Hypothalamus (tissue), 51 donors: ENCODE measurements around the gene IRF4.
A peak's percentile ranks its signal among the peaks of the same experiment; 100 is the strongest.

Source experiments
- DNase-seq, 51 donors: peaks; one replicate each; lab custom pipeline; 2025; lab: John Stamatoyannopoulos, UW

Gene IRF4

GRCh38 chr6:453152-453551 is 61.6 kb downstream of the IRF4 start:
- DNase-seq = peak in 45 of 51 donors; percentile 13 to 87 (median 57)

- DNase-seq = no peak
These were observed 62.8 kb downstream of the IRF4 start for GRCh38 chr6:454148-454991.

GRCh38 chr6:455006-455585 is 63.5 kb downstream of the IRF4 start:
- DNase-seq = no peak

GRCh38 chr6:455835-456234 is 64.3 kb downstream of the IRF4 start:
- no peak for DNase-seq

GRCh38 chr6:456358-456867 is 64.9 kb downstream of the IRF4 start:
- DNase-seq = no peak

- no peak for DNase-seq
These were observed 65.3 kb downstream of the IRF4 start for GRCh38 chr6:456887-457286.
